Mesothelial cell of epicardium (in vitro differentiated cells): ENCODE results near the gene CACNB4. TPM values are rescaled to one million over a fixed set of nuclear protein-coding genes. Genes with fewer than 3 reads are reported as not detected.

Experiments
- DNase-seq, 2 experiments: peaks; one replicate each; pipeline ENCODE4 v3.0.0; 2021; ENCODE audit warnings: low spot score in 2 of 2; ENCODE audit not compliant: unreplicated experiment in 2 of 2
- H3K27ac Mint-ChIP-seq: 2 replicates; pipeline ENCODE4 v1.8.0; 2021; ENCODE audit warnings: mixed read lengths
- H3K27me3 Mint-ChIP-seq: 2 replicates; pipeline ENCODE4 v1.8.0; 2021; ENCODE audit warnings: low read depth, mixed read lengths
- H3K36me3 Mint-ChIP-seq: 2 replicates; pipeline ENCODE4 v1.8.0; 2021; ENCODE audit warnings: mixed read lengths
- H3K4me1 Mint-ChIP-seq: 2 replicates; pipeline ENCODE4 v1.8.0; 2021; ENCODE audit warnings: mixed read lengths
- H3K4me3 Mint-ChIP-seq: 2 replicates; pipeline ENCODE4 v1.8.0; 2021; ENCODE audit warnings: mild to moderate bottlenecking, moderate library complexity, mixed read lengths
- H3K9me3 Mint-ChIP-seq: 2 replicates; pipeline ENCODE4 v1.8.0; 2021; ENCODE audit warnings: mixed read lengths
- CTCF ChIP-seq: fragments of 200-600 bp; sonication (generic); IDR thresholded peaks from one replicate; pipeline ENCODE4 v1.5.0; 2021; ENCODE audit warnings: antibody characterized with exemption; ENCODE audit not compliant: unreplicated experiment
- total RNA-seq: library from RNA; stranded (reverse); gene quantifications from 3 replicates; pipeline ENCODE4 v1.2.1, GENCODE V29; 2021

The CACNB4 gene
- total RNA-seq, 1 donor from 2014 or later, result 4.1 TPM

GRCh38 chr2:151810489-151810888 is 288.4 kb downstream of the CACNB4 start:
- Mint-ChIP-seq H3K36me3 (peaks cover 33% of the 10 kb centered on the region), H3K9me3 (peaks cover 11% of the 10 kb centered on the region), H3K4me1 (no peaks in the 10 kb centered on the region), H3K4me3 (no peak overlapping the region), H3K27ac (no peak overlapping the region), H3K27me3 (no peaks in the 10 kb centered on the region)
- TF ChIP-seq CTCF, result no peak
- DNase-seq, result no peak

- peaks cover 11% of the 10 kb centered on the region for H3K9me3 Mint-ChIP-seq
- H3K36me3 Mint-ChIP-seq, result peaks cover 33% of the 10 kb centered on the region
- no peak overlapping the region for H3K4me3 Mint-ChIP-seq
- no peaks in the 10 kb centered on the region for H3K27me3 Mint-ChIP-seq
- H3K27ac Mint-ChIP-seq, result no peak overlapping the region
- no peak for TF ChIP-seq CTCF
- DNase-seq, result no peak
- no peaks in the 10 kb centered on the region for H3K4me1 Mint-ChIP-seq
Observed at GRCh38 chr2:151809073-151809383, 289.8 kb downstream of the CACNB4 start.

DNA sequence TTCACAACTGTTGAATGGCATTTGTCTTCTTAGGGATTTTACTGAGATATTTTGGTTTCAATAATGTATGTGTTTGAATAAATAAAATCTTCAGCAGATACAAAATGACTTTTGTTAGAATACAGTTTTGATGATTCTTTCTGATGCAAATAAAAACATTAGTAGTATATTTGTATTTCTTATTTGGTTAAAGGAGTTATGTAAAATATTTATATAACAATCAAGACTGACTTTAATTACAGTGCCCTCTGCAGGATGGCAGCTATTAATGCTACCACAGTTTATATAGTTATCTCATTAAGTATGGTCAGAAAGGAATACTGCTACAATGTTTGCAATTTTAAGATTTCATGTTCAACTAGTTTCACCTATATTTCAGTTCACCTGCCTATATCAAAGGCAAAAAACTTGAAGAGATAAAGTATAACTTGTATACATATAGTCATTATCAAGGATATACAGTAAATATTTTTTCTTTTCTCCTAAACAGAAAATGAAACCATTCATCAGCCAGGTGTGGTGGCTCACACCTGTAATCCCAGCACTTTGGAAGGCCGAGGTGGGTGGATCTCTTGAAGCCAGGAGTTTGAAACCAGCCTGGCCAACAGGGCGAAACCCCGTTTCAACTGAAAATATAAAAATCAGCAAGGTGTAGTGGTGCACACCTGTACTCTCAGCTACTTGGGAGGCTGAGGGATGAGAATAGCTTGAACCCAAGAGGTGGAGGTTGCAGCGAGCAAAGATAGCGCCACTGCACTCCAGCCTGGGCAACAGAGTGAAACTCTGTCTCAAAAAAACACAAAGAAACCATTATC is 290.4 kb downstream of the CACNB4 start:
- H3K9me3 Mint-ChIP-seq, result peaks cover 11% of the 10 kb centered on the region
- DNase-seq, result no peak
- no peaks in the 10 kb centered on the region for H3K4me1 Mint-ChIP-seq
- no peaks in the 10 kb centered on the region for H3K27me3 Mint-ChIP-seq
- no peak overlapping the region for H3K27ac Mint-ChIP-seq
- no peak overlapping the region for H3K4me3 Mint-ChIP-seq
- peaks cover 30% of the 10 kb centered on the region for H3K36me3 Mint-ChIP-seq
- TF ChIP-seq CTCF, result peak; percentile 34

DNA sequence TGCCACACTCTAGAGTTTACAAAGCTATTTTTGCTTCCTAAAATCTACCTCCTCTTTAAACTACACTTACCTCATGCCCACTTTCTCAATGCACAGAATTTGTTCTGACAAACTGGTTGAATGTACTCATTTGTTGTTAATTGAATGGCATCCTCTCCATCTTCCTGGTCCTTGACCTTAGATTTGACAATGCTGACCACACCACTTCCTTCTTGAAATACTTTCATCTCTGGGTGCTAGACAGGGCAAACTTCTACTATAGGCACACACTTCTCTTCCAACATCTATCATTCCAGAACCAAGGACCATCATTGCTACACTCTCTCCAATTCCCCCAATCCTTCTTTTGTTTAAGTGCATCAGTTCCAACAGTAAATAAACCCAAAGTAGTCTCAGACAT is 292.9 kb downstream of the CACNB4 start:
- H3K4me3 Mint-ChIP-seq, result no peak overlapping the region

GRCh38 chr2:151805343-151805742 is 293.5 kb downstream of the CACNB4 start:
- no peak overlapping the region for H3K4me3 Mint-ChIP-seq
- H3K9me3 Mint-ChIP-seq, result no peaks in the 10 kb centered on the region
- no peak overlapping the region for H3K27ac Mint-ChIP-seq
- H3K27me3 Mint-ChIP-seq, result no peaks in the 10 kb centered on the region
- TF ChIP-seq CTCF, result no peak
- H3K36me3 Mint-ChIP-seq, result peaks cover 15% of the 10 kb centered on the region
- H3K4me1 Mint-ChIP-seq, result no peaks in the 10 kb centered on the region
- no peak for DNase-seq

More for the DNA sequence above, 292.9 kb downstream of the CACNB4 start:
- no peak overlapping the region for H3K27ac Mint-ChIP-seq
- H3K36me3 Mint-ChIP-seq, result peaks cover 21% of the 10 kb centered on the region
- no peak for TF ChIP-seq CTCF
- DNase-seq, result no peak
- H3K27me3 Mint-ChIP-seq, result no peaks in the 10 kb centered on the region
- H3K4me1 Mint-ChIP-seq, result no peaks in the 10 kb centered on the region
- H3K9me3 Mint-ChIP-seq, result no peaks in the 10 kb centered on the region

- H3K27ac Mint-ChIP-seq, result no peak overlapping the region
- H3K36me3 Mint-ChIP-seq, result peaks cover 15% of the 10 kb centered on the region
- no peak for TF ChIP-seq CTCF
- H3K27me3 Mint-ChIP-seq, result no peaks in the 10 kb centered on the region
- no peak for DNase-seq
- H3K4me3 Mint-ChIP-seq, result no peak overlapping the region
- H3K4me1 Mint-ChIP-seq, result no peaks in the 10 kb centered on the region
- H3K9me3 Mint-ChIP-seq, result no peaks in the 10 kb centered on the region
Observed at GRCh38 chr2:151803811-151804210, 295.0 kb downstream of the CACNB4 start.
